Activated naive CD8-positive, alpha-beta T cell treated with anti-CD3 and anti-CD28 coated beads, Interleukin-2, amount 10 ng/mL, durations not matched to agents 7 days and 5 days (primary cell): Measurements from ENCODE around the gene SERPINI1. TPM values are rescaled to one million over a fixed set of nuclear protein-coding genes. Genes with fewer than 3 reads are reported as not detected.
"Not testable (repeated sequence)": the region's sequence is repeated elsewhere in the genome, so short reads cannot be mapped to it uniquely, and the experiment has no call there.

Experiments used
- ATAC-seq: fragments of 150-1000 bp; cut with Tn5 transposase; one replicate; pipeline ENCODE4 v1.10.0; 2021; ENCODE audit warnings: low read depth, moderate library complexity
- POLR2A ChIA-PET: fragments of 350-600 bp; sonication (Branson Sonifier 250); formaldehyde crosslinking; loops from one replicate; lab custom pipeline; 2021; ENCODE audit warnings: antibody characterized with exemption; lab: Charles Lee
- DNase-seq: peaks from one replicate; pipeline ENCODE4 v3.0.0; 2021
- H3K27ac Mint-ChIP-seq: one replicate; pipeline ENCODE4 v1.8.0; 2022; ENCODE audit warnings: mild to moderate bottlenecking, mixed read lengths
- H3K27me3 Mint-ChIP-seq: one replicate; pipeline ENCODE4 v1.8.0; 2022; ENCODE audit warnings: mild to moderate bottlenecking, moderate library complexity, mixed read lengths
- H3K36me3 Mint-ChIP-seq: one replicate; pipeline ENCODE4 v1.8.0; 2021; ENCODE audit warnings: mild to moderate bottlenecking, mixed read lengths
- H3K4me1 Mint-ChIP-seq: one replicate; pipeline ENCODE4 v1.8.0; 2021; ENCODE audit warnings: mixed read lengths
- H3K4me3 Mint-ChIP-seq: one replicate; pipeline ENCODE4 v1.8.0; 2022; ENCODE audit warnings: mild to moderate bottlenecking, moderate library complexity, mixed read lengths
- H3K9me3 Mint-ChIP-seq: one replicate; pipeline ENCODE4 v1.8.0; 2021; ENCODE audit warnings: mixed read lengths
- total RNA-seq, 2 experiments: library from RNA; stranded (reverse); gene quantifications; one replicate each; pipeline ENCODE4 v1.2.3, GENCODE V29; 2021

Gene SERPINI1
- total RNA-seq, 2 experiments from 2014 or later = 1.9 to 2.4 TPM

DNA sequence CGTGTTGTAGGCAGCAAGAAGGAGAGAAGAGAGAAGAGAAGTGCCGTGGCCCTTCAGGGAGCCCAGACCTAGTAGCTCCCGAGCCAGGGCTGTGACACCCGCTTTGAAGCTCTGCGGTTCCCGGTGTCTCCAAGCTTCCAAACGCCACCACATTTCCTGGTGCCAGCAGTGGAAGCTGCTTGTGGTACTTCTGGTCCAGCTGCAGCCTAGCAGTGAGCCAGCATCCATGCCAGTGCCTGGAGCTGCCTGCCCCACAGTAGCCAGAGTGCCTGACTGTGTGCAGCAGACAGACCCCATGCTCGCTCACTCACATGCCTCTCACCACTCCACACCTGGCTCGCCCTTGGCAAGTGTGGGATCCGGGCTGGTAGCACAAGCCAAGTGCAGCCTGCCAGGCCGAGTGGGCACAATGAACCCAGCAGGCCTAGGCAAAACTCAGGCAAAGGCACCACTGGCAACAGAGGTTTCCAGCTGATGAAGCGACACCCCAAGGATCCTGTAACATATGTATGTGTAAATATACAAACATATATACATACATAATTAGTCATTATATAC lies 85.8 kb downstream of the SERPINI1 start:
- H3K4me3 Mint-ChIP-seq = no peak overlapping the region
- POLR2A ChIA-PET = no interaction called here
- H3K36me3 Mint-ChIP-seq = no peaks in the 10 kb centered on the region
- no peaks in the 10 kb centered on the region for H3K9me3 Mint-ChIP-seq
- no peak overlapping the region for H3K27ac Mint-ChIP-seq
- H3K27me3 Mint-ChIP-seq = no peaks in the 10 kb centered on the region
- no peak for DNase-seq
- H3K4me1 Mint-ChIP-seq = no peaks in the 10 kb centered on the region
- ATAC-seq = no peak

DNA sequence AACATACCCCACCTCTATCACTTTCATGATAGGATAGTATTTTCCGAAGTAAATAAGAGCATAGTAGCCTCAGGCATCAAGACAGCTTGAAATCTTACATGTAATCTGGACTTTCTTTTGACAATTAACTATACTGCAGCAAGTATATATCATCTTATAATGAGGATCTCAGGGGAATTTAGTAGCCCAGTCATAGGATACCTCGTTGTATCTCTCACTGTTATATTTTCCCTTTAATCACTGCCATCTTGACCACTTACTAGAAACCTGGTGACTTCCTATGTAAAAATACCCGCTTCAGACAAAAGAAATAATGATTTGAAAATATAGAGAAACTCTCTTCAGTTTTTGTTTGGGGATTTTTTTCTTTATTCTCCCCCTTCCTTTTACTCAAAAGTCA lies 88.2 kb downstream of the SERPINI1 start:
- no peak overlapping the region for H3K4me3 Mint-ChIP-seq
- H3K4me1 Mint-ChIP-seq = no peaks in the 10 kb centered on the region
- POLR2A ChIA-PET = no interaction called here

DNA sequence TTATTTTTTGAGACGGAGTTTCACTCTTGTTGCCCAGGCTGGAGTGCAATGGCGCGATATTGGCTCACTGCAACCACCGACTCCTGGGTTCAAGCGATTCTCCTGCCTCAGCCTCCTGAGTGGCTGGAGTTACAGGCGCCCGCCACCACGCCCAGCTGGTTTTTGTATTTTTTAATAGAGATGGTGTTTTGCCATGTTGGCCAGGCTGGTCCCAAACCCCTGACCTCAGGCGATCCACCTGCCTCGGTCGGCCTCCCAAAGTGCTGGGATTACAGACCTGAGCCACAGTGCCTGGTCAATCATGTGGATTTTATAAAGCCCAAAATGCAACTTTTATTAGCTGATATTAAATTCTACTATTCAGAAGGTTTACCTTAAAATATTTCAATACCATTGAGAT lies 92.1 kb downstream of the SERPINI1 start:
- H3K4me1 Mint-ChIP-seq, DNase-seq, ATAC-seq, H3K27ac Mint-ChIP-seq, H3K36me3 Mint-ChIP-seq, H3K4me3 Mint-ChIP-seq, H3K9me3 Mint-ChIP-seq, POLR2A ChIA-PET: not testable (repeated sequence)
- H3K27me3 Mint-ChIP-seq = peaks cover 12% of the 10 kb centered on the region

More for the DNA sequence above, 88.2 kb downstream of the SERPINI1 start:
- no peak for ATAC-seq
- no peaks in the 10 kb centered on the region for H3K9me3 Mint-ChIP-seq
- no peak overlapping the region for H3K27ac Mint-ChIP-seq
- no peaks in the 10 kb centered on the region for H3K27me3 Mint-ChIP-seq
- H3K36me3 Mint-ChIP-seq = no peaks in the 10 kb centered on the region
- DNase-seq = no peak

- no peaks in the 10 kb centered on the region for H3K4me1 Mint-ChIP-seq
Observed at GRCh38 chr3:167829071-167829470, 93.5 kb downstream of the SERPINI1 start.

GRCh38 chr3:167830007-167830406 lies 94.5 kb downstream of the SERPINI1 start:
- POLR2A ChIA-PET = no interaction called here

More at GRCh38 chr3:167829071-167829470, 93.5 kb downstream of the SERPINI1 start:
- Mint-ChIP-seq H3K4me3 (no peak overlapping the region), H3K27me3 (peaks cover 18% of the 10 kb centered on the region), H3K9me3 (no peaks in the 10 kb centered on the region), H3K27ac (no peak overlapping the region), H3K36me3 (no peaks in the 10 kb centered on the region)
- ATAC-seq (no peak), DNase-seq (no peak)
- POLR2A ChIA-PET = no interaction called here

GRCh38 chr3:167835359-167835758 lies 99.8 kb downstream of the SERPINI1 start:
- Mint-ChIP-seq H3K27me3 (peaks cover 18% of the 10 kb centered on the region), H3K27ac (no peak overlapping the region), H3K36me3 (no peaks in the 10 kb centered on the region), H3K4me3 (no peak overlapping the region), H3K4me1 (no peaks in the 10 kb centered on the region), H3K9me3 (no peaks in the 10 kb centered on the region)
- DNase-seq (no peak), ATAC-seq (no peak)
- POLR2A ChIA-PET = no interaction called here

More at GRCh38 chr3:167830007-167830406, 94.5 kb downstream of the SERPINI1 start:
- H3K9me3 Mint-ChIP-seq = no peaks in the 10 kb centered on the region
- H3K27me3 Mint-ChIP-seq = peaks cover 18% of the 10 kb centered on the region
- H3K36me3 Mint-ChIP-seq = no peaks in the 10 kb centered on the region
- no peak for ATAC-seq
- H3K27ac Mint-ChIP-seq = no peak overlapping the region
- DNase-seq = no peak
- no peak overlapping the region for H3K4me3 Mint-ChIP-seq
- H3K4me1 Mint-ChIP-seq = no peaks in the 10 kb centered on the region

- no peaks in the 10 kb centered on the region for H3K36me3 Mint-ChIP-seq
- H3K27me3 Mint-ChIP-seq = peaks cover 18% of the 10 kb centered on the region
- POLR2A ChIA-PET = no interaction called here
- DNase-seq (no peak), ATAC-seq (no peak)
- H3K27ac Mint-ChIP-seq = no peak overlapping the region
- H3K4me1 Mint-ChIP-seq = no peaks in the 10 kb centered on the region
- no peak overlapping the region for H3K4me3 Mint-ChIP-seq
- H3K9me3 Mint-ChIP-seq = no peaks in the 10 kb centered on the region
Observed at GRCh38 chr3:167835953-167836352, 100.4 kb downstream of the SERPINI1 start.

- Mint-ChIP-seq H3K4me1 (no peaks in the 10 kb centered on the region), H3K27me3 (peaks cover 7% of the 10 kb centered on the region), H3K4me3 (no peak overlapping the region), H3K36me3 (no peaks in the 10 kb centered on the region), H3K9me3 (no peaks in the 10 kb centered on the region), H3K27ac (no peak overlapping the region)
- POLR2A ChIA-PET = no interaction called here
- ATAC-seq = no peak
- no peak for DNase-seq
Observed at GRCh38 chr3:167837466-167837865, 101.9 kb downstream of the SERPINI1 start.

GRCh38 chr3:167839460-167840134 lies 104.1 kb downstream of the SERPINI1 start:
- no peak overlapping the region for H3K27ac Mint-ChIP-seq
- POLR2A ChIA-PET = no interaction called here
- H3K36me3 Mint-ChIP-seq = no peaks in the 10 kb centered on the region
- no peaks in the 10 kb centered on the region for H3K27me3 Mint-ChIP-seq
- no peak overlapping the region for H3K4me3 Mint-ChIP-seq
- no peak for DNase-seq
- H3K9me3 Mint-ChIP-seq = no peaks in the 10 kb centered on the region
- H3K4me1 Mint-ChIP-seq = peaks cover 2% of the 10 kb centered on the region
- no peak for ATAC-seq

GRCh38 chr3:167840247-167840646 lies 104.7 kb downstream of the SERPINI1 start:
- H3K27ac Mint-ChIP-seq = no peak overlapping the region
- ATAC-seq (no peak), DNase-seq (no peak)
- no peaks in the 10 kb centered on the region for H3K27me3 Mint-ChIP-seq
- H3K4me1 Mint-ChIP-seq = peaks cover 2% of the 10 kb centered on the region
- POLR2A ChIA-PET = no interaction called here
- no peaks in the 10 kb centered on the region for H3K36me3 Mint-ChIP-seq
- H3K4me3 Mint-ChIP-seq = no peak overlapping the region
- H3K9me3 Mint-ChIP-seq = no peaks in the 10 kb centered on the region

DNA sequence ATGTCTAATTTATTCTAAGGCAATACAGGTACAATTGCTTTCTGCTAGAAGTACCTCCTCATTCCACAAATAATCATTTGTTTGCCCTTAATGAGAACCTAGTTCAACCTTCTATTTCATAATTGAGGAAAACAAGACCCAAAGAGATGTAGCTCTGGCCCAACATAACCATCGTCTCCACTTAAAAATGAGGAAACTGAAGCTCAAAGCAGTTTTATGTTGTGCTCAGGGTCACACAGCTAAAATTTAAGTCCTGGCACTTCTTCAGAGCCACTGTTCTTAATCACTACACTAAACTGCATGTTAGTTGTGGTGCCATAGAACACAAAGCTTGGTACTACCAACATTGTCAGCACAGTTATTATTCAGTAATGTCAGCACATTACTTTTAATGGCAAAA lies 108.0 kb downstream of the SERPINI1 start:
- ATAC-seq = no peak
- DNase-seq = no peak
- no peak overlapping the region for H3K4me3 Mint-ChIP-seq
- no peaks in the 10 kb centered on the region for H3K36me3 Mint-ChIP-seq
- peaks cover 2% of the 10 kb centered on the region for H3K4me1 Mint-ChIP-seq
- POLR2A ChIA-PET = no interaction called here
- peaks cover 3% of the 10 kb centered on the region for H3K9me3 Mint-ChIP-seq
- peaks cover 2% of the 10 kb centered on the region for H3K27me3 Mint-ChIP-seq
- no peak overlapping the region for H3K27ac Mint-ChIP-seq

DNA sequence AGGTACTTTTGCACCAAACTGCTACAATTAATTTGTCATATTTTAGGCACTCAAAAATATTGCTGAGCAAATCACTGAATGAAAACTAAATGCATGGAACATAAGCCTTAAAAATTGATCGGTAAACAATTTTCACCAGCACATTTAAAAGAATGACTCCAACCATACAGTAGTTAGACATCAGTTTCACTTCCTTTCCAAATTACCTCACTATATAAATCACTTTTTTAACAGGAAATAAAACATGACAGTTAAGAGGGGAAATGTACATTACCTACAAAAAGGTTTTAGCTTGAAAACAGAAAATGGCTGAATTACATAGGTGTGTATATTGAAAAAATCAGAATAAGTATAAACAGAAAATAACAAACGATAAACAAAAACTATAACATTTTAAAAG lies 108.4 kb downstream of the SERPINI1 start:
- H3K4me3 Mint-ChIP-seq = no peak overlapping the region
- H3K36me3 Mint-ChIP-seq = no peaks in the 10 kb centered on the region
- H3K27me3 Mint-ChIP-seq = peaks cover 4% of the 10 kb centered on the region
- ATAC-seq (no peak), DNase-seq (no peak)
- peaks cover 2% of the 10 kb centered on the region for H3K4me1 Mint-ChIP-seq
- peaks cover 3% of the 10 kb centered on the region for H3K9me3 Mint-ChIP-seq
- POLR2A ChIA-PET = no interaction called here
- no peak overlapping the region for H3K27ac Mint-ChIP-seq

DNA sequence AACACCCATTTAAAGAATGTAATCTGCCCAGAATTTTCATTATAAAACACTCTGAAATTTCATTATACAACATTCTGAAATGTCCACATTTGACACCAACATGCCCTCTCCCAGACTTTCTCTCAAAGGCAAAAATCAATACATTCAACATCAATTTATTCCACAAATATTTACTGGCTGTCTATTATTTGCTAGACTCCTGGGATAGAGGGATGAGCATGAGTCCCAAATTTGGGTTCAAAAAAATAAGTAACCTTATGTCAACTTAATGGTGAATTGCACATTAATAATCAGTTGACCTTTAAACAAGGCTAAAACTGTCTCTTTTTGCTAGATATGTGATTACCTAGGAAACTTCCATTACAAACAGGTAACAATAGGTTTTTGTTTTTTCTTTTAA lies 109.0 kb downstream of the SERPINI1 start:
- peaks cover 2% of the 10 kb centered on the region for H3K4me1 Mint-ChIP-seq
- peaks cover 6% of the 10 kb centered on the region for H3K27me3 Mint-ChIP-seq
- no peak overlapping the region for H3K4me3 Mint-ChIP-seq
- POLR2A ChIA-PET = no interaction called here
- ATAC-seq (no peak), DNase-seq (no peak)
- H3K9me3 Mint-ChIP-seq = peaks cover 3% of the 10 kb centered on the region
- H3K27ac Mint-ChIP-seq = no peak overlapping the region
- H3K36me3 Mint-ChIP-seq = no peaks in the 10 kb centered on the region

GRCh38 chr3:167851171-167851570 lies 115.7 kb downstream of the SERPINI1 start:
- no peak overlapping the region for H3K4me3 Mint-ChIP-seq
- DNase-seq = no peak
- no peak overlapping the region for H3K27ac Mint-ChIP-seq
- no peaks in the 10 kb centered on the region for H3K4me1 Mint-ChIP-seq
- POLR2A ChIA-PET = no interaction called here
- ATAC-seq = no peak
- H3K9me3 Mint-ChIP-seq = peaks cover 4% of the 10 kb centered on the region
- no peaks in the 10 kb centered on the region for H3K36me3 Mint-ChIP-seq
- peaks cover 12% of the 10 kb centered on the region for H3K27me3 Mint-ChIP-seq
